GM15510 (cell line): ENCODE data around the gene RPLP1.

Experiments used
- POLR2A ChIP-seq: IDR thresholded peaks from 3 replicates; pipeline ENCODE4 v1.6.1; 2011; ENCODE audit warnings: borderline replicate concordance; ENCODE audit not compliant: insufficient read length; ENCODE audit errors: extremely low read depth

Gene RPLP1

DNA sequence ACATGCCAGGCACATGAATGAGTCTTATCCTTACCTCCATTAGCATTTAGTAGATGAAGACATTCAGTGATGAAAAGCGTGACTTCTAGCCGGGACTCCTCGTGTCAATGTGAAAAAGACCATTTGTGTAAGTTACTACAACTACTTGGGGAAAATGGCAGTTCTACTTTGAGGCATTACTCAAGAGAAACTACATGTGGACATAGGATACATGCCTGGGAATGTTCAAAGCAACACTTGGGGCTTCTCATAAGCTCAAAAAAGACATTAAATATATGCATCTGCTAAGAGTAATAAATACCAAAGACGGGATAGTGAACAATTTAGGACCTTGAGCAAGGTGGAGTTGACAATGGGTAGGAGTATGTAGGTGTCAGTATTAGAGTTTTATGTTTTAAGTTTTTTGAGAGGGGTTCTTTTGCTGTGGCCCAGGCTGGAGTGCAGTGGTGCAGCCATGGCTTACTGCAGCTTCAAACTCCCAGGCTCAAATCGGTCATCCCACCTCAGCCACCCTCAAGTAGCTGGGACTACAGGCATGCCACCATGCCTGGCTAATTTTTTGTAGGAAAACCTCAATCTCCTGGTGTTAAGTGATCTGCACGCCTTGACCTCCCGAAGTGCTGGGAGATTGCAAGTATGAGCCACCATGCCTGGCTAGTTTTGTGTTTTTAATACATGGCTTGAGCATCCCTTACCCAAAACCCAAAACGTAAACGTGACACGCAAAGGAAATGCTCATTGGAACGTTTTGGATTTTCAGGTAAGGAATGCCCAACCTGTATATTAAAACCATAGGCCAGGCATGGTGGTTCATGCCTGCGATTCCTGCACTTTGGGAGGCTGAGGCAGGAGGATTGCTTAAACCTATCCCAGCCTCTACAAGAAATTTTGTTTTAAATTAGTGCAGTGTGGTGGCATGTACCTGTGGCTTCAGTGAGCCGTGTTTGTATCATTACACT, 3.9 kb downstream of the RPLP1 start:
- TF ChIP-seq POLR2A, result peak; percentile 45

DNA sequence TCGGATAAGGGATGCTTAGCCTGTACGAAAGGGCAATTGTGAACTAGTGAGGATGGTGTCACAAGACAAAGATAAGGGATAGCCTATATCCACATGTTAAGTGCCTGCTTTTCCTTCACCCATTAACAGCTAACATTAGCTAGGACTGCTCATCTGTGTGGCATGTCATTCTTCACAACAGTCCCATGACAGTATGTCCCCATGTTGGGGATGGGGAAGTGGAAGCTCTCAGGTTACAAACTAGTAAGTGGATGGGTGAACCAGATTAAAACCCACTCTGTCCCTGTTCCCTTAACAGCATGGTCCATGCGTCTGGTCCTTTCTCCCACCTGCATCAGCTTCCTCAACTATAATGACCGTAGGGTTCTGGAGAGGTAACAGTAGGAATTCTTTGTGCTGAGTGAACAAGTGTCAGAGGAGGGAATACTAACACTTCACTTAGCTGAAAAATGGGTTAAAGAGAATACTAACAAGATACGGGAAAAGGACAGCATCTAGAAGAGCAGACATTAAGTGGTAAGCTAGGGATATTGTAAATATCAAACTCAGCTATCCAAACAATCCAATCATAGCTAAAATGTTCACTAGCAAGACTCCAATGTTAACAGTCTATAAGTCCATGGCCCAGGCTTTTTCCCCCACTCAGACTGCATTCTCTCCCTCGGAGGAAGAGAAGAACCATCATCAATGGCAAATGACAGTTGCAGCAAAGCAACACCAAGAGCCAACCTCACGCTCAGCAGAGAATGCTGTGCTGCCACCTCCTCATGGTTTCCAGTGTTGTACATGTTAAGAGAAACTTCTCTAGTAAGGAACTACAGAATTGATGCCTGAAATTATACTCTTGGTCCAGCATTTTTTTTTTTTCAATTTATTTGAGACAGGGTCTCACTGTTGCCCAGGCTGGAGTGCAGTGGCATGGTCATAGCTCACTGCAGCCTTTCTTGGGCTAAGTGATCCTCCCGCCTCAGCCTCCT, 5.0 kb downstream of the RPLP1 start:
- no peak for TF ChIP-seq POLR2A

DNA sequence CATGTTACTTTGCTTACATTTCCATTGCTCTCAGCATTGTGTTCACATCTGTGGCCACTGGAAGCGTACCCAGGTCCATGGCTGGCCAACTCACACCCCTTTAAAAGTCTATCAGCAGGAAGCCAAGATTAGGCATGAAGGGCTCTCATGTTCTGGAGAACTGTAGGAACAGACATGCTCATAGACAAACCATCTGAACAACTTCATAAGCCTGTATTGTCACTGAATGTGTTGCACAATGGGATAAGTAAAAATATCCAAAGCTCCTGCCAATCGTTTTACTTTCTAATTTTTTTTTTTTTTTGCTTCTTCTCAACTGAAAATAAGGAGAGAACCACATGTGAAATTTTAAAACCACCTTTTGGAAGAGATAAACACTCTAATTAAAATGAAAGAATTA, 6.4 kb downstream of the RPLP1 start:
- TF ChIP-seq POLR2A, result no peak

DNA sequence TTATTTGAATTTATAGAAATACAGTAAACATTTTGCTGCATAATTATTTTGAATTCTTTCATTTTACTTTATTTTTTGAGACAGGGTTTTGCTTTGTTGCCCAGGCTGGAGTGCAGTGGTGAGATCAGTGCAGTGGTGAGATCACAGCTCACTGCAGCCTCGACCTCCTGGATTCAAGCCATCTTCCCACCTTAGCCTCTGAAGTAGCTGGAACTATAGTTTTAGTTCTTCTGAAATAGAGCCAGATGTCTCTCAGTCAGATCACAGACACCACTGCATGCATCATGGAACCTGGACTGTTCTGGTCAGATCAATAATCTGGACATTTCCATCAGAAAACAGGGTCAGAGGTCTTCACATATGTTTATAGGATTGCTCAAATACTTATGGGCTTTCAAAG, 7.9 kb downstream of the RPLP1 start:
- no peak for TF ChIP-seq POLR2A

DNA sequence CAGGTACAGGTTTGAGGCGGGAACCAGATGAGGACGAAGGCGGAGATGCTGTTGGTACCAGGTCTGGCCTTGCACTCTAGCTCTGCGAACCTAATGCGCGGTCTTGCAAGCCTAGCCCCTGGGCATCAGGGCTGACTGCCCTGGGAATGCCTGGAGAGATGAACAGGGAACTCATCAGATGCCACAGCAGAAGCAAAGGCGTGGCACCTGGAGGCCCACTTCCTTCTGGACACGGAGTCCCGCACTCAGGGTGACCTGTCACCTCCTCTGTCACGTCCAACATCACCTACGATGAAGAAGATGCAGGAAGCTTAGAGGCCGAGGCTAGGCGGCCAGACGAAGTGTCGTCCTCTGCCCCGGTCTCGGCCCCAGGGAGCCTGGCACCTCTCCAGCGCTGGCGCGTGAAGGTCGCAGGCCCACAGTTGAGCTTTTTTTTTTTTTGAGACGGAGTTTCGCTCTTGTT, 9.4 kb downstream of the RPLP1 start:
- no peak for TF ChIP-seq POLR2A

DNA sequence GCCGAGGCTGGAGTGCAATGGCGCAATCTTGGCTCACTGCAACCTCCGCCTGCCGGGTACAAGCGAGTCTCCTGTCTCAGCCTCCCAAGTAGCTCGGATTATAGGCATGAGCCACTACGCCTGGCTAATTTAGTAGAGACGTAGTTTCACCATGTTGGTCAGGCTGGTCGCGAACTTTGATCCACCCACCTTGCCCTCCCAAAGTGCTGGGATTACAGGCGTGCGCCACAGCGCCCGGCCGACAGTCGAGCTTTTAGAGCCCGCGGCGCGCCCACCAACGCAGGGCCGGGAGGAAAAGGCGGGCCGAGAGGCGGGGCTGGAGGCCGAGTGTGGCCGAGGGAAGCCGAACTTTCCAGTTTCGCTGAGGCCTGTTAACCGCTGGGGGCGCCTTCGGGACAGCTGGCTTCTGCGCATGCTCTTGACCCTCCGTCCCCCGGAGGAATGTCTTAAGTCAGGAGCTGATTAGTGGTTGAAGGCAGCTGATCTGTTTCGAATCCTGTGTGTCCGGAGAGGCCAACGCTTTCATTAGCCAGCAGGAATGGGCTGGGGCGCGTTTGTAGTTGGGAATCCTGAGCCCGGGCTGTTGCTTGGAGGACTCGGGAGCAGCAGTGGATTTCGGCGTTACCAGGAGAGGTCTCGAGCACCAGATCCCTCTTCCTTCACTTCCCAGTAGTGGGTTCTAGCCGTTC, 10.0 kb downstream of the RPLP1 start:
- peak; percentile 54 for TF ChIP-seq POLR2A

DNA sequence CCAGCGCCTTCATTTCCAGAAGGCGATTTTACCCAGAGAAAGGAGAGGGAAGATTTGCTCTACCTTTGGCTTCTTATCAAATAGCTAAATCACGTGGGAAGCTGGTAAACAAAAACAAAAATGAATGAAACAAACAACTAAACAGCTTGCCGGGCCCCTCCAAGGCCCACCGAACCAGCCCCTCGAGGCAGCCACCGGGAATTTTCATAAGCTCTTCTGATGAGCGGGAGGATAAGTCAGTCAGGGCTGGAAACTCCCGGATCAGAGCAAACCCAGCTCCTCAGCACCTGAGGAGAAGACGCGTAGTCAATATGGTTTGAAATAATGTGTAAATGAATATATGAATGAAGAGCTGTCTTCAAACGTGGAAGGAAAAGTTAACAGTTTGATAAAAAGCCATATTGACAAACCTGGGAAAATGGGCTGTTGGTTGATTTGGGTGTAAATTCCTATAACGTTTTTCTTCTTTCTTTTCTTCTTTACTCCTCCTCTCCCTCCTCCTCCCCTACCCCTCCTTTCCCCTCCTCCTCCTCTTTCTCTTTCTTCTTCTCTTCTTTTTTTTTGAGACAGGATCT, 10.7 kb downstream of the RPLP1 start:
- no peak for TF ChIP-seq POLR2A

DNA sequence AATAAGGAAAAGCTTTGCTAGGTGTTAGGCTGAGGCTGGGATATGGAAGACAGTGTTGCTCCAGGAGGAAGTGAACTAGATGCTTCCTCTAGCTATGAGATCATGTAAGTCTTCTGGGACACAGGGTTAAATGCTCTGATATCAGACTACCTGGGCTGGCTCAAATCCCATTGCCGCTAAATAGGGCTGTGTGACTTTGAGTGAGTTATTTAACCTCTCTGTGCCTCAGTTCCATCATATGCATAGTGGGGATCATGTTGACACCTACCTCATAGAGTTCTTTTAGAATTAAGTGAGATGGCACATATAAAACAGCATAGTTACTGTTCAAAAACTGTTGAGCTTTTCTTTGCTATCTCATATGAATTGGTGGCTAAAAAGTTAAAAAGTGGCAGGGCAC, 12.6 kb downstream of the RPLP1 start:
- no peak for TF ChIP-seq POLR2A

DNA sequence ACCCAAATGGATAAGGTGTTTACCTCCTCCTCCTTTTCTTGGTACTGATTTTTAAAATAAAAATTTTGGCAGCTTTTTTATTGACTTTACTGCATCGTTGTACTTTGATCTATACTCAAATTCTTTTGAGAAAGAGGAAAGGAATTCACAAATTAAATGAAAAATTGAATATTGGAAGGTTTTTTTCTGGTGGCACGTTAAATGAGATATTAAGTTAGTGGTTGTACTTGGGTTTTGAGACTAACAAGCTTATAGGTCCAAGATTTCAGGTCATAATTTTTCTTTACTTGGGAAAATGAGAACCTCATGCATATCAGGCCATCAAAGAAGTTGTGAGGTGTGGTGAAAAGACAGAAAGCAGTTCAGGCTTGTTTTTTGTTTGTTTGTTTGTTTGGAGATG, 14.1 kb downstream of the RPLP1 start:
- TF ChIP-seq POLR2A, result no peak

DNA sequence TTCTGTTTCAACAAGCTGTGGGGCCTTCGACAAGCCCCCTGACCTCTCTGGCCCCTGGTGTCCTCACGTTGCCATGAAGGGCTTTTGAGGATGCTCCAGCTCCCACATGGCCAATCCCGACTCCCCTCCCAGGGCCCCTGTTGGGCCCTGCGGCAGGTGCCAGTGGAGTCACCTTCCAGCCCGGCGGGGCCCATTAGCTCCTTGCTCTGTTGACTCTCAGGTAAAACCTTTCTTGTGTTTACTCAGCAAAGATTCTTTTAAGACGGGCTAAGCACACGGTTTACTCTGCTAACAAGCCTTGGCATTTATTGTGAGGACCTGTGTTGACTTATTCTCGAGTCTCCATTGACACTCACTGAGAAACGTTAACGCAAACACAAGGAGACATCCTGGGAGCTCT, 15.0 kb downstream of the RPLP1 start:
- TF ChIP-seq POLR2A, result no peak

DNA sequence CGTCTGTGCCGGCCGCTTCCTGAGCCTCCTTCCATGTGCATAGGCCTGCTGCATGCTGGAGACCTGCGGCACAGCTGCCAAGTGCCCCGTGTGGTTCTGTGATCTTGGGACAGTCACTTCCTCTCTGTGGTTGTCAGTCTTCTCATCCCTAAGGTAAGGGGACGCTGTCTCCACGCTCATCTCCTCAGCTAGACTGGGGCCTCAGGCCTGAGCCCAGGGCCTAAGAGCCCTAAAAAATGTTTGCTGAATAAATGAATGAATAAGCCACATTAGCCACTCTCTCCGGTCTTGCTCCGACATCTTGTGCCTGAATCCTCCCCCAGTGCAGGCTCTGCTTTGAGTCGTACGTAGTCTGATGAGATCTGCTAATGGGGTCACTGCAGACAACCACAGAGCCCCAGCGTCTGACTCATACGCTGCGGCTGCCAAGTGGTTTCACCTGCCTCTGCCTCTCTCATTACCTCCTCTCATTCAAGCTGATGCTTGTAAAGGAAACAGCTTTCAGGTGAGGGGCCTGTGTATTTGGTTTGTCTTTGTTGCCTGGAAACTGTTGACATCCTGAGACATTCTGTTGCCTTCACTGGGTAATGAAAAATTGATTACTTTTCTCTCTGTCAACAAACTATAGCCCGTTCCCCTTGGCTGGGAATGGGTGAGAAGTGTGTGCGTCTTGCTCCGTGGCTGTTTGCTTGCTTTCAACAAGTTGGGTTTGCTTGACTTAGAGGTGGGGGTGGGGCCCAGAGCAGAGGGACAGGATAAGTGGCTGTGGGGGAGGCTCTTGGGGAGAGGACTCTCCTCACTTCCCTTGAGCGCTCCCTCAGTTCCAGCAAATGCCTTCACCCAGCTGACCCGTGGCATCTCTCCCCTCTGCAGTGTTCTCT, 15.9 kb downstream of the RPLP1 start:
- TF ChIP-seq POLR2A, result no peak

DNA sequence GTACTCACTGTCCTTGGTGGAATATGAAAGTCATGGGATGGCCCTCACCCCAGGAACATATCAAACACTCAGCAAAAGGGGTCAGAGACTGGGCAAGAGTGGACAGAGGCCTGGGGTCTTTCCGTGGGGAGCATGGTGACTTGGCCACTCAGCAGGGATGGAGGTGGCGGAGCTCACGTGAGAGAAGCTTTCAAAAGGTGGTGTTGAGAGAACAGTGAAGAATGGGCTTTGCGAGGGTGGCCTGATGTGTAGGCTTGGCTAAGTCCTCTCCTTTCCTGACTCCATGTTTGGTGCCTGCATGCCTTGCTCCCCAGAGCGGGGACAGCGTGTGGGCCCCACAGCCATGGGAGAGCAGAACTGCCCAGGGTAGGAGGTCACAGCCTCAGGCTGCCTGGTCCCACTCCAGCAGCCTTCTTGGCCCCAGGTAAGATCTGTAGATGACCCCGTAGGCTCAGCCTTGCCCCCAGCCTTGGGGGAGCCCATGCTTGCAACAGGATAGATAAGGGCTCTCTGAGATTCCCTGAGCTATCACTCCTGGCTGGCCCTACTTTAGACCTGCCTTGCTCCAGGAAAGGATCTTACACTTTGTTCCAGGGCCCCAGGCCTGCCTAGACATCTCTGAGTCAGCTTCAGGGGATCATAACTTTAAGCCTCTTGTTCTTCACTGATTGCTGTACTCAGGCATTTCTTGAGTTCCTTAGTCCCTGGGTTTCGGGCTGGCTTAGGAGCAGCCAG, 17.0 kb downstream of the RPLP1 start:
- TF ChIP-seq POLR2A, result no peak

DNA sequence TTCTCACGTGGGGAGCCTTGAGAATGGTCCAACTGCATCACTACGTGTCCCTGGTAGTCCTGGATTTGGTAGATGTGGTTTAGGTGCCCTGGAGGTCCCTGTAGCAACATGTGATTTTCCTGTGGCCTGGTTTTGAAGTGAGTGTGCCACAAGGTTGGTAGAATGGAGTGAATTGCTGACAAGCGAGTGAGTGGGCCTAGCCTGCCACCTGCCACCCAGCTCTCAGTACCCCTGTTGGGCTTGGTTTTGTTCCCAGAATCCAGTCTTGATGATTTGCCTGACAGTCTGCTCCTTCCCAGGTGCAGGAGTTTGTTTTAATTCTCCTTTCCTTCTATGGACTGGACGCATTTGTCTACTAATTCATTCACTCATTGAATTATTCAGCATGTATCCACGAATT, 19.4 kb downstream of the RPLP1 start:
- TF ChIP-seq POLR2A, result no peak
